HepG2 (cell line): Measurements from ENCODE around the gene RCOR1. TPM values are rescaled to one million over a fixed set of nuclear protein-coding genes. Genes with fewer than 3 reads are reported as not detected.

Experiments used
- ATAC-seq: fragments of 200-7000 bp; cut with Tn5 transposase; 3 replicates; pipeline ENCODE4 v1.9.1; 2020; ENCODE audit warnings: mild to moderate bottlenecking, moderate library complexity
- BruUV-seq: library from RNA; stranded (reverse); fragments of 400-500 nt; replicated peaks from 2 replicates; lab custom pipeline; 2021; lab: Mats Ljungman, UMichigan
- CTCF ChIA-PET: fragments of 300-600 bp; formaldehyde crosslinking; extraction: SDS; loops from one replicate; lab custom pipeline; 2021; ENCODE audit warnings: low total read pairs, inconsistent platforms, low intra/inter-chr PET ratio; lab: Yijun Ruan, JAX
- POLR2A ChIA-PET: fragments of 350-600 bp; sonication (Branson Sonifier 250); formaldehyde crosslinking; loops from one replicate; lab custom pipeline; 2020; ENCODE audit warnings: antibody characterized with exemption, inconsistent platforms; lab: Yijun Ruan, JAX
- DNase-seq: peaks from one replicate; pipeline ENCODE4 v3.0.0-alpha.2; 2015; ENCODE audit warnings: low spot score
- FAIRE-seq: peaks from 3 replicates; lab custom pipeline; 2011; peaks lifted over from hg19 to GRCh38; lab: Jason Lieb, UNC
- H2AFZ ChIP-seq: one replicate; pipeline ENCODE4 v1.6.1; 2011; ENCODE audit warnings: low read length, inconsistent platforms
- H3K27ac ChIP-seq: fragments of 300-600 bp; 3 replicates; pipeline ENCODE4 v1.8.0; 2011; ENCODE audit warnings: mixed run types, mild to moderate bottlenecking, mixed read lengths, low read length, inconsistent platforms; ENCODE audit not compliant: insufficient read depth; ENCODE audit errors: extremely low read length
- H3K27me3 ChIP-seq, 2 experiments: fragments of 200-600 bp in 1 of 2; 2 replicates in 1 of 2; 3 replicates in 1 of 2; pipeline versions ENCODE4 v1.6.0 to v1.8.0; 2011; ENCODE audit warnings: low read length in 2 of 2, mild to moderate bottlenecking in 2 of 2, moderate library complexity in 2 of 2, inconsistent platforms in 1 of 2; ENCODE audit not compliant: insufficient read depth in 2 of 2, control insufficient read depth in 1 of 2
- H3K36me3 ChIP-seq, 2 experiments: fragments of 200-600 bp in 1 of 2; replicated peaks in 1 of 2; 2 replicates in 1 of 2; 3 replicates in 1 of 2; pipeline versions ENCODE4 v1.5.1 to v1.8.0; 2011; ENCODE audit warnings: low read length in 2 of 2, inconsistent platforms in 1 of 2; ENCODE audit not compliant: insufficient read depth in 2 of 2, control insufficient read depth in 1 of 2
- H3K4me1 ChIP-seq: 2 replicates; pipeline ENCODE4 v1.5.1; 2012; ENCODE audit warnings: low read length, inconsistent platforms; ENCODE audit not compliant: insufficient read depth
- H3K4me2 ChIP-seq: 2 replicates; pipeline ENCODE4 v1.6.0; 2011; ENCODE audit warnings: low read depth, low read length, inconsistent platforms
- H3K4me3 ChIP-seq, 3 experiments: fragments of 200-600 bp in 1 of 3; sonication (generic), shearing (Covaris generic) in 1 of 3; replicated peaks in 1 of 3; 2 replicates each; pipeline ENCODE4 v1.5.1; 2011 to 2016; ENCODE audit warnings: low read length in 3 of 3, inconsistent platforms in 2 of 3, low read depth in 2 of 3, mild to moderate bottlenecking in 2 of 3, control low read depth in 1 of 3, mixed read lengths in 1 of 3; ENCODE audit not compliant: insufficient read depth in 1 of 3
- H3K79me2 ChIP-seq: one replicate; pipeline ENCODE4 v1.6.1; 2011; ENCODE audit warnings: low read length, inconsistent platforms; ENCODE audit not compliant: insufficient read depth
- H3K9ac ChIP-seq: 2 replicates; pipeline ENCODE4 v1.6.0; 2011; ENCODE audit warnings: mild to moderate bottlenecking, low read depth, low read length, inconsistent platforms; ENCODE audit not compliant: insufficient read depth
- H3K9me3 ChIP-seq: 2 replicates; pipeline ENCODE4 v1.5.1; 2012; ENCODE audit warnings: mild to moderate bottlenecking, low read length
- H4K20me1 ChIP-seq: 2 replicates; pipeline ENCODE4 v1.6.0; 2011; ENCODE audit warnings: inconsistent platforms, mild to moderate bottlenecking, low read length, moderate library complexity; ENCODE audit not compliant: insufficient read depth
- BCL6 ChIP-seq: IDR thresholded peaks from 2 replicates; pipeline ENCODE4 v1.6.1; 2016; ENCODE audit warnings: missing genetic modification reagents, missing compliant biosample characterization
- FOXO1 ChIP-seq: sonication (generic); formaldehyde crosslinking; IDR thresholded peaks from 2 replicates; pipeline ENCODE4 v1.4.0; 2020; ENCODE audit warnings: missing genetic modification reagents
- FOXP1 ChIP-seq, 2 experiments: fragments of 450-650 bp in 1 of 2; IDR thresholded peaks; 2 replicates each; pipeline ENCODE4 v1.6.1; 2017 to 2018; ENCODE audit warnings: antibody characterized with exemption in 1 of 2
- SP1 ChIP-seq, 2 experiments: fragments of 450-650 bp in 1 of 2; sonication (generic) in 1 of 2; formaldehyde crosslinking in 1 of 2; IDR thresholded peaks; 2 replicates each; pipeline versions ENCODE4 v1.4.0 to v1.6.1; 2016 to 2020; ENCODE audit warnings: missing genetic modification reagents in 1 of 2
- STAT5B ChIP-seq: sonication (generic); formaldehyde crosslinking; IDR thresholded peaks from 2 replicates; pipeline ENCODE4 v1.4.0; 2020; ENCODE audit warnings: missing genetic modification reagents
- TMF1 ChIP-seq: sonication (generic); formaldehyde crosslinking; IDR thresholded peaks from 2 replicates; pipeline ENCODE4 v1.8.1; 2022; ENCODE audit warnings: low read depth, missing genetic modification reagents
- ZBTB3 ChIP-seq: sonication (generic); formaldehyde crosslinking; IDR thresholded peaks from 2 replicates; pipeline ENCODE4 v1.4.0; 2020; ENCODE audit warnings: low read depth, mild to moderate bottlenecking, moderate library complexity, missing genetic modification reagents, borderline replicate concordance
- ZNF441 ChIP-seq: sonication (generic); formaldehyde crosslinking; IDR thresholded peaks from 2 replicates; pipeline ENCODE4 v1.7.0; 2021; ENCODE audit warnings: missing genetic modification reagents, borderline replicate concordance
- ZNF878 ChIP-seq: sonication (generic); formaldehyde crosslinking; IDR thresholded peaks from 2 replicates; pipeline ENCODE4 v1.8.1; 2023; ENCODE audit warnings: mild to moderate bottlenecking, missing genetic modification reagents, moderate library complexity
- WGBS: methylation state at CpG from one replicate; pipeline ENCODE4 v1.1.6; 2017; ENCODE audit warnings: low lambda C conversion rate; 5-methylcytosine and 5-hydroxymethylcytosine counted together
- in situ Hi-C: cut with HindIII; loops from 2 replicates; pipeline ENCODE4 v1.10.0; 2017; ENCODE audit warnings: low pct_unique_long_range_greater_than_20kb; ENCODE audit not compliant: extremely low pct_ligation_motif_present
- intact Hi-C: fragments of 100-400 bp; cut with micrococcal nuclease; formaldehyde crosslinking; loops from one replicate; pipeline ENCODE4 v1.10.0; 2022; ENCODE audit not compliant: unreplicated experiment
- polyA plus RNA-seq, 8 experiments: library from polyadenylated mRNA; depleted of rRNA in 3 of 8; stranded (reverse) in 7 of 8; unstranded in 1 of 8; fragments of >200 nt; fragmentation: Illumina TruSeq in 4 of 8; extraction: Trizol in 4 of 8; gene quantifications; 2 replicates each; pipeline versions ENCODE4 v1.2.1 to v1.2.3, GENCODE V29; 2011 to 2016; ENCODE audit warnings: low read depth in 4 of 8, missing spikeins in 1 of 8, mixed read lengths in 1 of 8; ENCODE audit not compliant: insufficient read depth in 1 of 8
- total RNA-seq, 5 experiments: library from RNA; depleted of rRNA; stranded (reverse); fragments of >200 nt; fragmentation: Illumina TruSeq; extraction: Trizol; gene quantifications; 2 replicates each; pipeline ENCODE4 v1.2.3, GENCODE V29; 2016; ENCODE audit warnings: low read depth in 1 of 5
- TF ChIP-seq, protein P1 (sequence below): sonication (generic); formaldehyde crosslinking; IDR thresholded peaks from 2 replicates; pipeline ENCODE4 v1.5.0; 2020; ENCODE audit warnings: mild to moderate bottlenecking, low read depth, missing genetic modification reagents, borderline replicate concordance

Gene RCOR1
- total and polyA plus RNA-seq, 2 of the 13 experiments (the other 11 are each of a cell fraction or from before 2014, with no cell fraction given): 10.2 to 11.1 TPM

GRCh38 chr14:102769049-102769327, 176.5 kb downstream of the RCOR1 start:
- in situ Hi-C loops (no loop called here), intact Hi-C loops (no loop called here)
- FAIRE-seq: no peak
- Histone ChIP-seq H3K79me2 (no peaks in the 10 kb centered on the region), H3K4me1 (peaks cover 19% of the 10 kb centered on the region), H3K4me2 (no peak overlapping the region), H3K4me3 (no peak overlapping the region), H3K27me3 (peaks cover 2 to 33% of the 10 kb centered on the region in 2 experiments; a peak in 3 of 5 replicates), H3K9me3 (no peaks in the 10 kb centered on the region), H2AFZ (no peak overlapping the region), H3K36me3 (no peaks in the 10 kb centered on the region), H3K9ac (no peak overlapping the region), H4K20me1 (no peaks in the 10 kb centered on the region), H3K27ac (no peak overlapping the region)
- BruUV-seq: no TSS peak
- ATAC-seq: no peak; the same call in 2 of the 3 replicates
- ChIA-PET POLR2A (no interaction called here), CTCF (no interaction called here)
- WGBS: 27% methylated on average over 4 of the region's 4 CpGs
- DNase-seq: no peak
- TF ChIP-seq SP1 (IDR thresholded peaks at IDR 0.05) (no peak), SP1 (CRISPR knock-in tag; IDR thresholded peaks at IDR 0.05) (no peak), ZNF878 (CRISPR knock-in tag) (no peak), BCL6 (CRISPR knock-in tag) (no peak), FOXO1 (CRISPR knock-in tag) (no peak), TMF1 (CRISPR knock-in tag) (no peak), ZNF441 (CRISPR knock-in tag) (no peak), ZBTB3 (no peak), STAT5B (CRISPR knock-in tag) (no peak), FOXP1 (IDR thresholded peaks at IDR 0.05) (no peak), FOXP1 (CRISPR knock-in tag; IDR thresholded peaks at IDR 0.05) (no peak)
- TF ChIP-seq, protein P1, sequence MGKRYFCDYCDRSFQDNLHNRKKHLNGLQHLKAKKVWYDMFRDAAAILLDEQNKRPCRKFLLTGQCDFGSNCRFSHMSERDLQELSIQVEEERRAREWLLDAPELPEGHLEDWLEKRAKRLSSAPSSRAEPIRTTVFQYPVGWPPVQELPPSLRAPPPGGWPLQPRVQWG: no peak
